Measurements from ENCODE around the gene OPRL1. TPM values are rescaled to one million over a fixed set of nuclear protein-coding genes. Genes with fewer than 3 reads are reported as not detected.

The OPRL1 gene
- total RNA-seq, 4 donors from 2014 or later = 0.14 to 0.32 TPM; not detected in 2

DNA sequence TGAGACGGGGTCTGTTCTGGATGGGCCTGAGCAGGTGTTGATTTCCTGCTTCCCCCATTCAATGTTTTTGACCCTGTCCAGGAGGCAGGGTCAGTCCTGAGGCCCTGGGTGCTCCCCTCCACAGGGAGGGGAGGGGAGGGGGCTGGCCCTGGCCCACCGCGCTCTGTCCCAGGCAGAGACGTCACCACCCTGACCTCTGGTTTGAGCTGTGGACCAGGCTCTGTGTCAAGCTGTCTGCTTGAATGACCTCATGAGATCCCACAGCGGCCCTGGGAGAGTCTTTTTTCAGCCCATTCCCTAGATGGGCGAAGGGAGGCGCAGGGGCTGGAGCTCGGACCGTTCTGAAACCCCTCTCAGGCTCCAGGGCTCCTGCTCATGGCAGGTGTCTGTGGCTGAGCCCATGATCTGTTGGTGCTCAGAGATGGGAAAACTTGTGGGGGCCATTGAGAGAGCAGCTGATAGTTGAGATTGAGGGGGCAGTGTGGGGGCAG is 13.2 kb downstream of the OPRL1 start:
- Histone ChIP-seq H3K9me3 (no peaks in the 10 kb centered on the region), H3K27ac (no peak overlapping the region), H3K4me3 (no peak overlapping the region), H3K4me1 (no peaks in the 10 kb centered on the region), H3K27me3 (peaks cover 14% of the 10 kb centered on the region), H3K36me3 (no peaks in the 10 kb centered on the region)
- in situ Hi-C loops (cut with MboI; ENCODE audit: low pct_ligation_motif_present in 1 of 4, low pct_unique_long_range_greater_than_20kb in 1 of 4, low sequenced_read_pairs in 3 of 4) = no loop called here
- TF ChIP-seq POLR2A (IDR thresholded peaks at IDR 0.05) (no peak), POLR2AphosphoS5 (IDR thresholded peaks at IDR 0.05) (no peak), EP300 (IDR thresholded peaks at IDR 0.05; ENCODE audit: low read depth) (no peak)
- TF ChIP-seq, protein P1, sequence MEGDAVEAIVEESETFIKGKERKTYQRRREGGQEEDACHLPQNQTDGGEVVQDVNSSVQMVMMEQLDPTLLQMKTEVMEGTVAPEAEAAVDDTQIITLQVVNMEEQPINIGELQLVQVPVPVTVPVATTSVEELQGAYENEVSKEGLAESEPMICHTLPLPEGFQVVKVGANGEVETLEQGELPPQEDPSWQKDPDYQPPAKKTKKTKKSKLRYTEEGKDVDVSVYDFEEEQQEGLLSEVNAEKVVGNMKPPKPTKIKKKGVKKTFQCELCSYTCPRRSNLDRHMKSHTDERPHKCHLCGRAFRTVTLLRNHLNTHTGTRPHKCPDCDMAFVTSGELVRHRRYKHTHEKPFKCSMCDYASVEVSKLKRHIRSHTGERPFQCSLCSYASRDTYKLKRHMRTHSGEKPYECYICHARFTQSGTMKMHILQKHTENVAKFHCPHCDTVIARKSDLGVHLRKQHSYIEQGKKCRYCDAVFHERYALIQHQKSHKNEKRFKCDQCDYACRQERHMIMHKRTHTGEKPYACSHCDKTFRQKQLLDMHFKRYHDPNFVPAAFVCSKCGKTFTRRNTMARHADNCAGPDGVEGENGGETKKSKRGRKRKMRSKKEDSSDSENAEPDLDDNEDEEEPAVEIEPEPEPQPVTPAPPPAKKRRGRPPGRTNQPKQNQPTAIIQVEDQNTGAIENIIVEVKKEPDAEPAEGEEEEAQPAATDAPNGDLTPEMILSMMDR (IDR thresholded peaks at IDR 0.05) = no peak
- intact Hi-C loops (cut with DNase I; ENCODE audit: low total_unique reads) = no loop called here
- 13% methylated on average over 9 of the region's 9 CpGs; no CpG with 5 or more reads in 1 of the 2 donors for WGBS, 2 donors (ENCODE audit: low coverage in 1 of 2)
- DNase-seq = no peak

DNA sequence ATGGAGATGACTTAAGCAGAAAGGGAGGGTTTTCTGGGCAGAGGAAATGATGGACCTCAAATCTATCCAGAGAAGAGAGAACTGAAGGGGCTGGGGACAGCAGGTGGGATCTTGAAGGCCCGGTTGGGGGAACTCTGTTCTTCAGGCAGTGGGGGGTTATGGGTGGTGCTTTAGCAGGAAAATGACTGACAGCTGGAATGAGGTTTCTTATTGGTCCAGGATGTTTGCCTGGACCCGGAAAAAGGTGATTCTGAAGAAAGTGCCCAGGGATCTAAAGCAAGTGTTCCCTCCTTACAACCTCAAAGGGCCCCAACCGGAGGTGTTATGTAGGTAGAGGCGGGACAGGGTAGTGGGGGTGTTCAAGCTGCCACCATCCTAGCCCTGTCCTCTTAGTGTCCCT is 15.6 kb downstream of the OPRL1 start:
- Histone ChIP-seq H3K4me3 (no peak overlapping the region), H3K27ac (no peak overlapping the region), H3K36me3 (no peaks in the 10 kb centered on the region), H3K27me3 (peaks cover 17% of the 10 kb centered on the region), H3K9me3 (no peaks in the 10 kb centered on the region), H3K4me1 (no peaks in the 10 kb centered on the region)
- 53 to 73% methylated on average over 2 to 4 of the region's 4 CpGs for WGBS, 2 donors (ENCODE audit: low coverage in 1 of 2)
- in situ Hi-C loops (cut with MboI; ENCODE audit: low pct_ligation_motif_present in 1 of 4, low pct_unique_long_range_greater_than_20kb in 1 of 4, low sequenced_read_pairs in 3 of 4) = no loop called here
- DNase-seq = no peak
- intact Hi-C loops (cut with DNase I; ENCODE audit: low total_unique reads) = no loop called here
- no peak for TF ChIP-seq POLR2A (IDR thresholded peaks at IDR 0.05)
- TF ChIP-seq EP300 (IDR thresholded peaks at IDR 0.05; ENCODE audit: low read depth) = no peak
- TF ChIP-seq, protein P1 (IDR thresholded peaks at IDR 0.05) = no peak
- TF ChIP-seq POLR2AphosphoS5 (IDR thresholded peaks at IDR 0.05) = no peak

DNA sequence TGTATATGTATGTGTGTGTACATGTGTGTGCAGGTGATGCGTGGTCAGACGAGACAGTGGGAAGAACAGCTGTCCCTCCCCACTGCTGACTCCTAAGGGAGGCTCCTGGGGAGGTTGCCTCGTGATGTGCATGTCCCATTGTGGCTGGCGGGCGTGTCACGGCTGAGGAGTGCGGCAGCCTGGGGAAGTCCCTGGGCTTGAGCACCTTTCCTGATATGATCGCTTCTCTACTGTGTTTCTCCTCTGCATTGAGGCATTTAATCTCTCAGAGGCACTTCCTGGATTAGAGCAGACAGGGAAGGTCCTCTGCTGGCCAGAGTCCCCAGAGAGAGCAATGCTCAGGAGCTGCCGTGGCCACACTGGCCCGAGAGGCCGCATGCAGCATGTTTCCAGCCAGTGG is 16.0 kb downstream of the OPRL1 start:
- intact Hi-C loops (cut with DNase I; ENCODE audit: low total_unique reads) (no loop called here), in situ Hi-C loops (cut with MboI; ENCODE audit: low pct_ligation_motif_present in 1 of 4, low pct_unique_long_range_greater_than_20kb in 1 of 4, low sequenced_read_pairs in 3 of 4) (no loop called here)
- Histone ChIP-seq H3K4me1 (no peaks in the 10 kb centered on the region), H3K27ac (no peak overlapping the region), H3K27me3 (peaks cover 22% of the 10 kb centered on the region), H3K36me3 (no peaks in the 10 kb centered on the region), H3K4me3 (no peak overlapping the region), H3K9me3 (no peaks in the 10 kb centered on the region)
- no peak for TF ChIP-seq POLR2AphosphoS5 (IDR thresholded peaks at IDR 0.05)
- TF ChIP-seq POLR2A (IDR thresholded peaks at IDR 0.05) = no peak
- TF ChIP-seq, protein P1 (IDR thresholded peaks at IDR 0.05) = no peak
- TF ChIP-seq EP300 (IDR thresholded peaks at IDR 0.05; ENCODE audit: low read depth) = no peak
- DNase-seq = no peak
- WGBS, 2 donors (ENCODE audit: low coverage in 1 of 2) = 69% methylated on average over 11 of the region's 11 CpGs; no CpG with 5 or more reads in 1 of the 2 donors

DNA sequence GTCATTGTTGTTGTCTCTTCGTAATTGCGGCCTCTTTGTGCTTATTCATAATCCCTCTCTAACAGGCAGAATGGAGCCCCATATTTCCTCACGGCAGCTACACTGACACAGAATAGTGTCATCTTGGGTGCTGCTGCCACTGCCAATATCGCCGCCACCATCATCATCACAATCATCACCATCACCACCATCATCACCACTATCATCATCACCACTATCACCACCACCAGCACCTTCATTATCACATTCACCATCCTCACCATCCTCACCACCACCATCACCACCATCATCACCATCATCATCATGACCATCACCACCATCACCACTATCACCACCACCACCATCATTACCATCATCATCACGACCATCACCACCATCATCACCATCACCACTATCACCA is 16.7 kb downstream of the OPRL1 start:
- intact Hi-C loops (cut with DNase I; ENCODE audit: low total_unique reads) = no loop called here
- TF ChIP-seq, protein P1 (IDR thresholded peaks at IDR 0.05) = no peak
- TF ChIP-seq POLR2A (IDR thresholded peaks at IDR 0.05) (no peak), POLR2AphosphoS5 (IDR thresholded peaks at IDR 0.05) (no peak), EP300 (IDR thresholded peaks at IDR 0.05; ENCODE audit: low read depth) (no peak)

More for the DNA sequence above, 16.7 kb downstream of the OPRL1 start:
- no peak overlapping the region for H3K27ac ChIP-seq
- no peaks in the 10 kb centered on the region for H3K4me1 ChIP-seq
- H3K9me3 ChIP-seq = no peaks in the 10 kb centered on the region
- H3K36me3 ChIP-seq = no peaks in the 10 kb centered on the region
- no peak overlapping the region for H3K4me3 ChIP-seq
- peaks cover 28% of the 10 kb centered on the region for H3K27me3 ChIP-seq
- WGBS, 2 donors (ENCODE audit: low coverage in 1 of 2) = 72 to 84% methylated on average over 5 to 6 of the region's 6 CpGs
- in situ Hi-C loops (cut with MboI; ENCODE audit: low pct_ligation_motif_present in 1 of 4, low pct_unique_long_range_greater_than_20kb in 1 of 4, low sequenced_read_pairs in 3 of 4) = no loop called here
- DNase-seq = no peak
